Omental fat pad (tissue), 4 donors: ENCODE results near the gene KIRREL3. TPM values are rescaled to one million over a fixed set of nuclear protein-coding genes. Genes with fewer than 3 reads are reported as not detected.

Source experiments
- ATAC-seq: fragments of 150-250 bp; one replicate; pipeline ENCODE4 v1.9.1; 2016; ENCODE audit warnings: mild to moderate bottlenecking, moderate library complexity; ENCODE audit not compliant: low FRiP score
- DNase-seq: peaks from one replicate; pipeline ENCODE4 v3.0.0-alpha.2; 2019; ENCODE audit warnings: low spot score
- CTCF ChIP-seq, 3 donors: fragments of 450-650 bp; IDR thresholded peaks; one replicate each; pipeline ENCODE4 v1.5.1; 2016 to 2017; ENCODE audit warnings: antibody characterized with exemption in 3 of 3, mild to moderate bottlenecking in 3 of 3, moderate library complexity in 2 of 3
- total RNA-seq, 4 donors: library from RNA; depleted of rRNA; stranded (reverse); fragments of >200 nt; gene quantifications; one replicate each; pipeline ENCODE4 v1.1.0, GENCODE V29; 2016

KIRREL3 gene
- total RNA-seq, 4 donors from 2014 or later: 0.09 to 0.60 TPM; not detected in 2

- TF ChIP-seq CTCF (IDR thresholded peaks at IDR 0.05): no peak
These were observed 18.2 kb upstream of the KIRREL3 start for GRCh38 chr11:127018683-127019279.

GRCh38 chr11:127017482-127017881, 16.9 kb upstream of the KIRREL3 start:
- DNase-seq (no peak), ATAC-seq (peak; percentile 40)
- no peak for TF ChIP-seq CTCF (IDR thresholded peaks at IDR 0.05)

More at GRCh38 chr11:127018683-127019279, 18.2 kb upstream of the KIRREL3 start:
- ATAC-seq (no peak), DNase-seq (no peak)

GRCh38 chr11:127013550-127013949, 13.0 kb upstream of the KIRREL3 start:
- DNase-seq (no peak), ATAC-seq (no peak)
- TF ChIP-seq CTCF (IDR thresholded peaks at IDR 0.05): no peak

GRCh38 chr11:127006311-127006710, 5.7 kb upstream of the KIRREL3 start:
- ATAC-seq: no peak
- DNase-seq: no peak
- TF ChIP-seq CTCF (IDR thresholded peaks at IDR 0.05): no peak

- ATAC-seq: peak; percentile 71
- no peak for TF ChIP-seq CTCF (IDR thresholded peaks at IDR 0.05)
These were observed 2.9 kb upstream of the KIRREL3 start for GRCh38 chr11:127003260-127003981.

GRCh38 chr11:127002669-127003259, 2.2 kb upstream of the KIRREL3 start:
- no peak for DNase-seq
- no peak for ATAC-seq
- no peak for TF ChIP-seq CTCF (IDR thresholded peaks at IDR 0.05)

More at GRCh38 chr11:127003260-127003981, 2.9 kb upstream of the KIRREL3 start:
- no peak for DNase-seq
